Endothelial cell (in vitro differentiated cells): ENCODE measurements around the gene HSPA4L. TPM values are rescaled to one million over a fixed set of nuclear protein-coding genes. Genes with fewer than 3 reads are reported as not detected.
A peak's percentile ranks its signal among the peaks of the same experiment; 100 is the strongest.

Experiments
- DNase-seq: peaks from one replicate; pipeline ENCODE4 v3.0.0; 2021; ENCODE audit warnings: low spot score
- H3K27ac Mint-ChIP-seq: one replicate; pipeline ENCODE4 v1.8.0; 2021; ENCODE audit warnings: mixed read lengths, inconsistent platforms; ENCODE audit not compliant: unreplicated experiment
- H3K27me3 Mint-ChIP-seq: one replicate; pipeline ENCODE4 v1.8.0; 2021; ENCODE audit warnings: mild to moderate bottlenecking, moderate library complexity, mixed read lengths, inconsistent platforms; ENCODE audit not compliant: unreplicated experiment
- H3K36me3 Mint-ChIP-seq: one replicate; pipeline ENCODE4 v1.8.0; 2021; ENCODE audit warnings: mild to moderate bottlenecking, low read depth, mixed read lengths, inconsistent platforms; ENCODE audit not compliant: unreplicated experiment
- H3K4me1 Mint-ChIP-seq: one replicate; pipeline ENCODE4 v1.8.0; 2021; ENCODE audit warnings: mild to moderate bottlenecking, mixed read lengths, inconsistent platforms; ENCODE audit not compliant: unreplicated experiment
- H3K4me3 Mint-ChIP-seq: one replicate; pipeline ENCODE4 v1.8.0; 2021; ENCODE audit warnings: mild to moderate bottlenecking, mixed read lengths, inconsistent platforms; ENCODE audit not compliant: unreplicated experiment
- H3K9me3 Mint-ChIP-seq: one replicate; pipeline ENCODE4 v1.8.0; 2021; ENCODE audit warnings: mixed read lengths, inconsistent platforms; ENCODE audit not compliant: unreplicated experiment
- long read RNA-seq: library from polyadenylated mRNA; unstranded; transcript quantifications from one replicate; pipeline ENCODE4 v2.0.0, GENCODE V29; 2020; ENCODE audit not compliant: unreplicated experiment
- total RNA-seq: library from RNA; stranded (reverse); fragmentation: NEBNext Ultra II Directional; extraction: Animal tissue kit (Norgen Biotek cat#: 25700); gene quantifications from one replicate; pipeline ENCODE4 v1.2.1, GENCODE V29; 2021; ENCODE audit not compliant: unreplicated experiment
- TF ChIP-seq, protein P1 (sequence below): fragments of 200-600 bp; sonication (generic); IDR thresholded peaks from one replicate; pipeline ENCODE4 v1.5.0; 2021; ENCODE audit warnings: antibody characterized with exemption; ENCODE audit not compliant: unreplicated experiment

The HSPA4L gene
- total RNA-seq, result 1.6 TPM
- long read RNA-seq, partial matches to known transcripts, result 1 of 1 reads
- long read RNA-seq, other reads (novel, unspliced or antisense), result 0 of 1 reads

DNA sequence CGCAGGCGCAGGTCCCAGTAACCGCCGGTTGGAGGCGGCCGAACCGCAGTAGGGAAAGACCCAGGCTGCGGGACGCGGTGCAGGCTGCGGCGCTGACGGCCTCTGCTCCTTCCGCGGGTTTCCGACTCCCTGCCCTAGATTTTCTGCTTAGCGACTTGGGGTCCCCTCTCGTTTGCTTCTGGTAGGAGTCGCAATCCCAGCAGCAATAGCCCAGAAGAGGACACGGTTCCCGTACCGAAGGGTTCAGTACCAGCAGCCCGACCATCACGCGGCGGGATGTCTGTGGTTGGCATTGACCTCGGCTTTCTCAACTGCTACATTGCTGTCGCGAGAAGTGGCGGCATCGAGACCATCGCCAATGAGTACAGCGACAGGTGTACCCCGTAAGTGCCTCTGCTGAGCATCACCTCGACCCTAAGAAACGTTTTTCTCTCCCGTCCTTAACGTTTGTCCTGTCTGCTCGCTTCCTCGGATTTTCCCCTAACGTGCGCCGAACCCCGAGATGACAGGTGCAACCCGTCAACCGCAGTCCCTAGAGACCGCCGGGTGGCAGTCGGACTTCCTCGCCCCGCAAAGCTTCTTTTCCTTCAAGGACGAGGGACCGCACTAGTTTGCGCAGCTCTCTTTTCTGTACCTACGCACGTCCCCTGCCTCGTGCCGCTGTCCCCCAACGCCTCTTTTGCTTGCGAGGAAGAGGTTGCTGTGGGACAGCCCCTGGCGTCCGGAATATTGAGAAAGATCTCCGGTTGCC, at the start of gene HSPA4L:
HSPA4L (plus strand) TSS at position 48 of the 751 bp plus-strand sequence; CDS start at position 277, 229 bp downstream.
- H3K27me3 Mint-ChIP-seq, result peaks cover 3% of the 10 kb centered on the region
- H3K36me3 Mint-ChIP-seq, result no peaks in the 10 kb centered on the region
- TF ChIP-seq, protein P1, sequence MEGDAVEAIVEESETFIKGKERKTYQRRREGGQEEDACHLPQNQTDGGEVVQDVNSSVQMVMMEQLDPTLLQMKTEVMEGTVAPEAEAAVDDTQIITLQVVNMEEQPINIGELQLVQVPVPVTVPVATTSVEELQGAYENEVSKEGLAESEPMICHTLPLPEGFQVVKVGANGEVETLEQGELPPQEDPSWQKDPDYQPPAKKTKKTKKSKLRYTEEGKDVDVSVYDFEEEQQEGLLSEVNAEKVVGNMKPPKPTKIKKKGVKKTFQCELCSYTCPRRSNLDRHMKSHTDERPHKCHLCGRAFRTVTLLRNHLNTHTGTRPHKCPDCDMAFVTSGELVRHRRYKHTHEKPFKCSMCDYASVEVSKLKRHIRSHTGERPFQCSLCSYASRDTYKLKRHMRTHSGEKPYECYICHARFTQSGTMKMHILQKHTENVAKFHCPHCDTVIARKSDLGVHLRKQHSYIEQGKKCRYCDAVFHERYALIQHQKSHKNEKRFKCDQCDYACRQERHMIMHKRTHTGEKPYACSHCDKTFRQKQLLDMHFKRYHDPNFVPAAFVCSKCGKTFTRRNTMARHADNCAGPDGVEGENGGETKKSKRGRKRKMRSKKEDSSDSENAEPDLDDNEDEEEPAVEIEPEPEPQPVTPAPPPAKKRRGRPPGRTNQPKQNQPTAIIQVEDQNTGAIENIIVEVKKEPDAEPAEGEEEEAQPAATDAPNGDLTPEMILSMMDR, result no peak
- H3K4me1 Mint-ChIP-seq, result peaks cover 6% of the 10 kb centered on the region
- H3K27ac Mint-ChIP-seq, result peak within 1 kb of the TSS; percentile 65
- peak; percentile 28 for DNase-seq
- H3K9me3 Mint-ChIP-seq, result no peaks in the 10 kb centered on the region
- peak within 1 kb of the TSS; percentile 97 for H3K4me3 Mint-ChIP-seq

DNA sequence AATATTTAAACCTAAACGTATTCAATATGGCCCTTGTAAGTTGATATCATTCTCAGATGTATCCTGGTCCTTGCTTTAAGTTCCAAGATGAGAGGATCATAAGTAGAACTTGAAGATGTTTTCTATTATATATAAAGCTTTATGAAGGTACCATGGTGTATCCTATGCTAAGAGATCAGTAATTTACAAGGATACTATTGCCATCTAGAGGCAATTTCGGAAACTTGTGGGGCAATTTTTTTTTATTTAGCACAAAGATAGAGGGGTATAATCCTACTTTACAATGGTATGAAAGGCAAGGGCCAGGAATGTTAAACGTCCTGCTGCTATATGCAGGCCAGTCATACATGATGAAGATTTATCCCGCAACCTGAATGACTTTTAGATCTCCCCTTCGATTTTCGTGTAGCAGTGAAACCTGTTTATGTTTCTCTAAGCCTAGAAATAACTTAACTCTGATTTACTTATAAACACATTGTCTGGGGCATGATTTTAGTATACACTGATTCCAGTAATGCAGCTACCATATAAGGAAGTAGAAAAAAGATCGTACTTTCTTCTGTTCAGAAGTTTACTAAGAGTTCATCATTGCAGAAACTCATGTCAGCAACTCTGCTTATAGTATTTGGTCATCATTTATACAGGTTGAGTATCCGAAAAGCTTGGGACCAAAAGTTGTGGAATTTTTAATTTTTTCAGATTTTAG, 49.3 kb upstream of the HSPA4L start:
- no peak overlapping the region for H3K4me3 Mint-ChIP-seq
- no peaks in the 10 kb centered on the region for H3K9me3 Mint-ChIP-seq
- DNase-seq, result no peak
- TF ChIP-seq, protein P1, result peak; percentile 34
- H3K36me3 Mint-ChIP-seq, result no peaks in the 10 kb centered on the region
- no peak overlapping the region for H3K27ac Mint-ChIP-seq
- H3K4me1 Mint-ChIP-seq, result no peaks in the 10 kb centered on the region
- H3K27me3 Mint-ChIP-seq, result no peaks in the 10 kb centered on the region

DNA sequence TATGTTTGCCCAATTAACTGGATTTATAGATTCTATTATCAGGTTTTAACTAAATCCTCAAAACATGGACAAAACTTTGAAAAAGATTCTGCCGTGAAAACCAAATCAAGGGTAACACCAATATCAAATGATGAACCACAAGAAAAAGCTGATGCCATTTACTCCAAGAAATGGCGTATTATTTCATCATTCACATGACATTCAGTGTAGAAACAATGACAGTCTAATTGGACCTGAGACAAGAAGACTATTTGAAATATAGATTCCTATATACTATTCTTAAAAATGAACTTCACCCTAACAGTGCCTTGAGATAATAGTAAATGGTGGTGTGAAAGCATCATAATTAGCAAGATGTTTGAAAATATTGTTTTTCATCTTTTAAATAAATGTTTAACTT, 47.1 kb upstream of the HSPA4L start:
- H3K4me3 Mint-ChIP-seq, result no peak overlapping the region
- no peak overlapping the region for H3K27ac Mint-ChIP-seq
- no peak for DNase-seq
- TF ChIP-seq, protein P1, result no peak
- H3K36me3 Mint-ChIP-seq, result no peaks in the 10 kb centered on the region
- no peaks in the 10 kb centered on the region for H3K9me3 Mint-ChIP-seq
- H3K27me3 Mint-ChIP-seq, result no peaks in the 10 kb centered on the region
- H3K4me1 Mint-ChIP-seq, result no peaks in the 10 kb centered on the region

DNA sequence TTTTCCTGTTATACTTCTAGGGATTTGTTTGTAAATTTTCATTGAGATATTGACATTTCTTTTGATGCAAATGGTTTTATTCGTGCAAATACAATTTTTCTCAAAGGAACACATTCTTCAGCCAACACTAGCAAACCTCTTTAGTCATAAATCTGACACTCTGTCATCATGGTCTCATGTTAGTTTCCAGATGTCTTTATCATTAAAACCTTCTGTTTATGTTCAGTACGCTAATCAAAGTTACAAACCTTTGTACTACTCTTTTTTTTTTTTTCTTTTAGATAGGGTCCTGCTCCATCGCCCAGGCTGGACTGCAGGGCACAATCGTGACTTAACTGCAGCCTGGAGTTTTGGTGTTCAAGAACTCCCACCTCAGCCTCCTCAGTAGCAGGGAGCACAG, 44.8 kb upstream of the HSPA4L start:
- H3K36me3 Mint-ChIP-seq, result no peaks in the 10 kb centered on the region
- DNase-seq, result no peak
- TF ChIP-seq, protein P1, result no peak
- H3K27me3 Mint-ChIP-seq, result no peaks in the 10 kb centered on the region
- H3K4me1 Mint-ChIP-seq, result no peaks in the 10 kb centered on the region
- no peaks in the 10 kb centered on the region for H3K9me3 Mint-ChIP-seq
- H3K4me3 Mint-ChIP-seq, result no peak overlapping the region
- no peak overlapping the region for H3K27ac Mint-ChIP-seq

DNA sequence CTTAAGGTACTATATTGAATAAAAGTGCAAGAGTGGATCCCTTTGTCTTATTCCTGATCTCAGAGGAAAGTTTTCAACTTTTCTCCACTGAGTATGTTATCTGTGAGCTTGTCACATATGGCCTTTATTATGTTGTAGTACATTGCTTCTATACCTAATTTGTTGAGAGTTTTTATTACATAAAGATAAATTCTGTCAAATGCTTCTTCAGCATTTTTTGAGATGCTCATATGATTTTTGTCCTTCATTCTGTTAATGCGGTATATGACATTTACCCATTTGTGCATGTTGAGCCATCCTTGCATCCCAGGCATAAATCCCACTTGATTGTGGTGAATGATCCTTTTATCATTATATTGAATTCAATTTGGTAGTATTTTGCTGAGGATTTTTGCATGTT, 40.9 kb upstream of the HSPA4L start:
- Mint-ChIP-seq H3K4me1 (no peaks in the 10 kb centered on the region), H3K27ac (no peak overlapping the region), H3K27me3 (no peaks in the 10 kb centered on the region), H3K4me3 (no peak overlapping the region), H3K36me3 (no peaks in the 10 kb centered on the region), H3K9me3 (no peaks in the 10 kb centered on the region)
- TF ChIP-seq, protein P1, result no peak
- DNase-seq, result no peak
